IPS DF 6.9 (cell line): ENCODE results near the gene SLC52A1.
A peak's percentile ranks its signal among the peaks of the same experiment; 100 is the strongest.

Source experiments
- DNase-seq: peaks from one replicate; pipeline ENCODE4 v3.0.0-alpha.2; 2013; ENCODE audit warnings: low read depth, low spot score
- H3K27ac ChIP-seq: one replicate; pipeline ENCODE4 v1.5.1; 2013; ENCODE audit warnings: low read length, control low read depth
- H3K27me3 ChIP-seq: 2 replicates; pipeline ENCODE4 v1.6.1; 2013; ENCODE audit warnings: mild to moderate bottlenecking, low read length; ENCODE audit not compliant: control insufficient read depth, insufficient read depth
- H3K36me3 ChIP-seq: 2 replicates; pipeline ENCODE4 v1.6.1; 2013; ENCODE audit warnings: low read length; ENCODE audit not compliant: control insufficient read depth, insufficient read depth
- H3K4me1 ChIP-seq: 2 replicates; pipeline ENCODE4 v1.6.1; 2013; ENCODE audit warnings: low read length; ENCODE audit not compliant: control insufficient read depth, insufficient read depth
- H3K4me3 ChIP-seq: 2 replicates; pipeline ENCODE4 v1.5.1; 2013; ENCODE audit warnings: mild to moderate bottlenecking, low read length
- H3K9me3 ChIP-seq: 2 replicates; pipeline ENCODE4 v1.6.1; 2013; ENCODE audit warnings: low read length, inconsistent platforms; ENCODE audit not compliant: control insufficient read depth, insufficient read depth
- WGBS: extraction: QIAGEN DNeasy Blood & Tissue Kit; methylation state at CpG from one replicate; pipeline ENCODE4 v1.1.7; 2013; ENCODE audit warnings: mixed read lengths, missing lambda C conversion rate; ENCODE audit not compliant: insufficient read length, insufficient coverage; 5-methylcytosine and 5-hydroxymethylcytosine counted together

The SLC52A1 gene

GRCh38 chr17:4994081-4994595 is 41.1 kb downstream of the SLC52A1 start:
- H3K4me3 ChIP-seq: no peak overlapping the region
- no peaks in the 10 kb centered on the region for H3K4me1 ChIP-seq
- DNase-seq: no peak
- H3K27ac ChIP-seq: no peak overlapping the region
- no peaks in the 10 kb centered on the region for H3K36me3 ChIP-seq
- no peaks in the 10 kb centered on the region for H3K27me3 ChIP-seq
- no peaks in the 10 kb centered on the region for H3K9me3 ChIP-seq
- no CpG with 5 or more reads among the region's 6 CpGs for WGBS

GRCh38 chr17:4987767-4988567 is 47.3 kb downstream of the SLC52A1 start:
- no peak overlapping the region for H3K27ac ChIP-seq
- no peaks in the 10 kb centered on the region for H3K4me1 ChIP-seq
- WGBS: no CpG with 5 or more reads among the region's 30 CpGs
- H3K36me3 ChIP-seq: no peaks in the 10 kb centered on the region
- no peak for DNase-seq
- no peaks in the 10 kb centered on the region for H3K9me3 ChIP-seq
- peak overlapping the region; percentile 74; the same call in 1 of the 2 replicates for H3K4me3 ChIP-seq
- no peaks in the 10 kb centered on the region for H3K27me3 ChIP-seq

- no CpG with 5 or more reads among the region's 78 CpGs for WGBS
- no peak for DNase-seq
- no peak within 1 kb of the TSS for H3K27ac ChIP-seq
Measured at GRCh38 chr17:4986951-4987766, 48.1 kb downstream of the SLC52A1 start, which contains the start of gene CAMTA2. CAMTA2 (minus strand) TSS chr17:4987675; CDS start chr17:4986222, 1,453 bp downstream.

GRCh38 chr17:4986403-4986802 is 48.8 kb downstream of the SLC52A1 start:
- H3K4me3 ChIP-seq: peak overlapping the region; percentile 74; the same call in 1 of the 2 replicates
- no peak for DNase-seq
- no peaks in the 10 kb centered on the region for H3K4me1 ChIP-seq
- H3K27ac ChIP-seq: no peak overlapping the region
- no CpG with 5 or more reads among the region's 5 CpGs for WGBS
- H3K27me3 ChIP-seq: no peaks in the 10 kb centered on the region
- no peaks in the 10 kb centered on the region for H3K9me3 ChIP-seq
- no peaks in the 10 kb centered on the region for H3K36me3 ChIP-seq

More at GRCh38 chr17:4986951-4987766, 48.1 kb downstream of the SLC52A1 start, which contains the start of gene CAMTA2:
- H3K36me3 ChIP-seq: no peaks in the 10 kb centered on the region
- H3K9me3 ChIP-seq: no peaks in the 10 kb centered on the region
- peak within 1 kb of the TSS; percentile 74; the same call in 1 of the 2 replicates for H3K4me3 ChIP-seq
- H3K4me1 ChIP-seq: no peaks in the 10 kb centered on the region
- no peaks in the 10 kb centered on the region for H3K27me3 ChIP-seq
